Cardiac muscle cell (in vitro differentiated cells and primary cell): ENCODE measurements around the gene ITPR2. TPM values are rescaled to one million over a fixed set of nuclear protein-coding genes. Genes with fewer than 3 reads are reported as not detected.

Experiments
- DNase-seq, 2 donors: peaks; one replicate each; pipeline versions ENCODE4 v3.0.0 to v3.0.0-alpha.2; 2010 to 2017; ENCODE audit warnings: low read depth in 1 of 2, low spot score in 1 of 2
- H3K27ac ChIP-seq: fragments of 200-600 bp; sonication (generic); 2 replicates; pipeline ENCODE4 v1.5.1; 2016
- H3K27me3 ChIP-seq: fragments of 200-600 bp; sonication (generic); 2 replicates; pipeline ENCODE4 v1.6.0; 2016; ENCODE audit warnings: control low read depth
- H3K36me3 ChIP-seq: fragments of 200-600 bp; sonication (generic); 2 replicates; pipeline ENCODE4 v1.5.1; 2016; ENCODE audit warnings: control low read depth
- H3K4me1 ChIP-seq: fragments of 200-600 bp; sonication (generic); 2 replicates; pipeline ENCODE4 v1.8.1; 2017; ENCODE audit warnings: low read depth, mild to moderate bottlenecking, mixed run types
- H3K4me3 ChIP-seq: fragments of 200-600 bp; sonication (generic); 2 replicates; pipeline ENCODE4 v1.5.1; 2016; ENCODE audit warnings: mild to moderate bottlenecking
- H3K9me3 ChIP-seq: fragments of 200-600 bp; sonication (generic); 2 replicates; pipeline ENCODE4 v1.5.1; 2017; ENCODE audit warnings: low read depth, mild to moderate bottlenecking, control low read depth
- polyA plus RNA-seq: library from polyadenylated mRNA; unstranded; fragments of >200 nt; fragmentation: Nextera tagmentation; extraction: Ambion mirVana; gene quantifications from 2 replicates; pipeline ENCODE4 v1.2.1, GENCODE V29; 2016
- total RNA-seq: library from RNA; depleted of rRNA; stranded (reverse); fragments of >200 nt; gene quantifications from 2 replicates; pipeline ENCODE4 v1.2.3, GENCODE V29; 2016
- TF ChIP-seq, protein P1 (sequence below): IDR thresholded peaks from 2 replicates; pipeline ENCODE4 v1.5.1; 2012; ENCODE audit warnings: low read depth, mild to moderate bottlenecking, low read length

The ITPR2 gene
- total RNA-seq (1.6 and 4.8 TPM in 2 replicates), polyA plus RNA-seq (1.3 and 5.1 TPM in 2 replicates)

DNA sequence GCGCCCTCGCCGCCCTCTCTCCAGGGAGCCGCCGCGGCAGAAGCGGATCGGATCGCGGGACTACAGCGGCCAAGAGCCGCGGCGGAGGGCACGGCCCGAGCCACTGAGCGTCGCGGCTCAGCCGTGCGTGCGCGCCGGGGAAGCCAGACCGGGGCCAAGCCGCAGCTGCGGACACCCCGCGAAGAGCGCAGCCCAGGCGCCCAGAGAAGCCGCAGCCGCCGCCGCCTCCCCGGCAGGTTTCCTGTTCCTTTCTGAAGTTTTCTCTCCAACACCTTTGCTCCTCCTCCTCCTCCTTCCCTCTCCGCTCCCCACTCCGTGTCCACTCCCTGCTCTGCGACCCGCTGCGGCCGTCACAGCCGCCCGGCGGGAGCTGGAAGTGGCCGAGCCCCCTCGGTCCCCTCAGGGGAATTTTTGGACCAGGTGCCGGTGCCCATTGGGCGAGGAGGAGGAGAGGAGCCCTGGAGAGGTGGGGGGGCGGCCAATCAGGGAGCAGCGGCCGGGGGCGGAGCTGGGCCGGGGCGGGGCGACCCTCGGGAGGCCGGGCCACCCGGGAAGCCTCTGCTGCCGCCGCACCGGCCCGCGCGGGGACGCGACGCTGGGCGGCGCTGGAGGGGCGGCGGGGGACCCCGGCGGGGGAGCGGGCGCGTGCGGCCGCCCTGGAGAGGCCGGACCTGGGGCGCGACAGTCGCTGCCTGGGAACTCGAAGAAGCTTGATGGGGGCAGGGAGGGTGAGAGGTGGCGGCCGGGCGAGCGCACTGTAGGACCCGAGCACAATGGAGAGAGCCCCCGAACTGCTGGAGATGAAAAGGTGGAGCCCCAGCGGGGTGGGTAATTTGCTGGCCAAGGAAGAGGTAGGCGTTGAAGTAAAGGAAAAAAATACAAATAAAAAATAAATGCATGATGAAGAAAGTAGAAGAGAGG lies at the start of gene ITPR2:
ITPR2 (minus strand) TSS at position 373 of the 921 bp plus-strand sequence. CDS start 413 bp downstream, outside the sequence.
- peak within 1 kb of the TSS; percentile 73 for H3K4me3 ChIP-seq
- no peaks in the 10 kb centered on the region for H3K9me3 ChIP-seq
- TF ChIP-seq, protein P1, sequence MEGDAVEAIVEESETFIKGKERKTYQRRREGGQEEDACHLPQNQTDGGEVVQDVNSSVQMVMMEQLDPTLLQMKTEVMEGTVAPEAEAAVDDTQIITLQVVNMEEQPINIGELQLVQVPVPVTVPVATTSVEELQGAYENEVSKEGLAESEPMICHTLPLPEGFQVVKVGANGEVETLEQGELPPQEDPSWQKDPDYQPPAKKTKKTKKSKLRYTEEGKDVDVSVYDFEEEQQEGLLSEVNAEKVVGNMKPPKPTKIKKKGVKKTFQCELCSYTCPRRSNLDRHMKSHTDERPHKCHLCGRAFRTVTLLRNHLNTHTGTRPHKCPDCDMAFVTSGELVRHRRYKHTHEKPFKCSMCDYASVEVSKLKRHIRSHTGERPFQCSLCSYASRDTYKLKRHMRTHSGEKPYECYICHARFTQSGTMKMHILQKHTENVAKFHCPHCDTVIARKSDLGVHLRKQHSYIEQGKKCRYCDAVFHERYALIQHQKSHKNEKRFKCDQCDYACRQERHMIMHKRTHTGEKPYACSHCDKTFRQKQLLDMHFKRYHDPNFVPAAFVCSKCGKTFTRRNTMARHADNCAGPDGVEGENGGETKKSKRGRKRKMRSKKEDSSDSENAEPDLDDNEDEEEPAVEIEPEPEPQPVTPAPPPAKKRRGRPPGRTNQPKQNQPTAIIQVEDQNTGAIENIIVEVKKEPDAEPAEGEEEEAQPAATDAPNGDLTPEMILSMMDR: peak; percentile 5
- DNase-seq: peak; percentile 94 to 97
- H3K4me1 ChIP-seq: peaks cover 5% of the 10 kb centered on the region
- no peaks in the 10 kb centered on the region for H3K36me3 ChIP-seq
- H3K27me3 ChIP-seq: no peaks in the 10 kb centered on the region
- peak within 1 kb of the TSS; percentile 55 for H3K27ac ChIP-seq

DNA sequence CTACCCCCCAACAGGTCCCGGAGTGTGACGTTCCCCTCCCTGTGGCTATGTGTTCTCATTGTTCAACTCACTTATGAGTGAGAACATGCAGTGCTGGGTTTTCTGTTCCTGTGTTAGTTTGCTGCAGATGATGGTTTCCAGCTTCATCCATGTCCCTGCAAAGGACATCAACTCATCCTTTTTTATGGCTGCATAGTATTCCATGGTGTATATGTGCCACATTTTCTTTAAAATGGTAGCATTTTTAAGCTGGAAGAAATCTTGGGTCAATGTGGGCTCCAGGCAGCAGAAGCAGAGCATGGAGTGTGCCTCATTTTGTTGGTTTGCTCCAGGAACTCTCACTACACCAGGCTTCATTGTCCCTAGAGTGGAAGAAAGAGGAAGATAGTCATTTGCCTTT lies 47.6 kb upstream of the ITPR2 start:
- DNase-seq: no peak
- Histone ChIP-seq H3K9me3 (no peaks in the 10 kb centered on the region), H3K27me3 (no peaks in the 10 kb centered on the region), H3K4me1 (no peaks in the 10 kb centered on the region), H3K36me3 (no peaks in the 10 kb centered on the region), H3K27ac (no peak overlapping the region), H3K4me3 (no peak overlapping the region)
- TF ChIP-seq, protein P1: no peak

DNA sequence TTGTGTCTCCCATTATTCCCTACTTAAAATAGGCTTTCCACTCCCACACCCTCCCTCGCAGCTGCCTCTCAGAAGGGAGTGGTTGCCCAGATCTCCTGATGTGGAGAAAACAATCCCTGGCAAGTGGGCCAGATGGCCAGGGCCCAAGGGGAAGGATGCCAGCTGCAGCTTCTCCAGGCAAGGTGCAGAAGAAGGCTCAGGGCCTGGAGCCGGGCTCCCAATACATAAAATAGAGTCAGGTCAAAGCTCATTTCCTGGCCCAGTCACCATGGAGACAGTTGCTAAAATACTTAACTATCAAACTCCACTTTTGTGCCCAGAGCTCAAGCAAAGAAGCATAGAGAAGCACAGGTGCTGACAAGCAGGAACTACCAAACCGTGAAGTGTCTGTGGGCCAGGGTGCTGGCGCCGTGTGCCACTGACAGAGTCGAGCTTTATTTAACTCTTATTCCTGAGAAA lies 45.7 kb upstream of the ITPR2 start:
- H3K27ac ChIP-seq: no peak overlapping the region
- DNase-seq: peak in 1 of 2 donors; percentile 49

DNA sequence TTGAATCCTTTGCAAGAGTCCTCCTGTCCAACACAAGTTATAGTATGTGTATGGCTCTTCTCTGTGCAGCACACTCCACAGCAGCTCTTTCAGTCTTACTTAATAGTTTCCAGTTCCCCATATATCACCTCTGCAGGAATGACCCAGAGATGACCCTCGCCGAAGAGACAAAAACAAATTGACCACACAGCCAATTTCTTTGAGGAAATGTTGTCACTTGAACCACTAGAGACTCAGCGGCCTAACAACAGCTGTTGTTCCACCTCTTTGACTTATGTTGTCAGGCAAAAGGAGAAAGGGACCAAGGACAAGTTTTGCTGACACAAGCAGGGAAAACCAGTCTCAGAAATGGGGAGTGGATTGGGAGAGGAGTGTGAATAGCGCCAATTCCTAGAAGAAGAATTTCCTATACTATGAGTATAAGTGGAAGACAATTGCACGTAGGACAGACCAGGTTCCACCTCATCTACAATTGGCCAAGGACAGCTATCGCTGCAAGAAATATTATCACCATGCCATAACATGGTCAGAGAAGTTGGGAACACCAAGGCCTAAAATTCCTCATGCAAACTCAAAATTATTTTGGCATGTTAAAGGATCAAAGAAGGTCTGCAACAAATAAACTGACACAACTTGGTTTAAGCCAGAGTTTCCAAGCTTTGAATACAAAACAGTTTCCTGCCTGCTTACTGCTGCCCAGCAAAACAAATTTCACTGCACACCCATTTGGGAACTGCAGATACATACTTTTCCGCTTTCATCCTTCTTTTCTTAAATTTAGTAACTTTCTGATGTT lies 41.7 kb upstream of the ITPR2 start:
- Histone ChIP-seq H3K4me1 (no peaks in the 10 kb centered on the region), H3K9me3 (no peaks in the 10 kb centered on the region), H3K27me3 (no peaks in the 10 kb centered on the region), H3K27ac (no peak overlapping the region), H3K4me3 (no peak overlapping the region), H3K36me3 (no peaks in the 10 kb centered on the region)
- TF ChIP-seq, protein P1: no peak
- no peak for DNase-seq

More for the DNA sequence above, 45.7 kb upstream of the ITPR2 start:
- Histone ChIP-seq H3K9me3 (no peaks in the 10 kb centered on the region), H3K36me3 (no peaks in the 10 kb centered on the region), H3K4me1 (no peaks in the 10 kb centered on the region), H3K27me3 (no peaks in the 10 kb centered on the region), H3K4me3 (no peak overlapping the region)
- TF ChIP-seq, protein P1: no peak

DNA sequence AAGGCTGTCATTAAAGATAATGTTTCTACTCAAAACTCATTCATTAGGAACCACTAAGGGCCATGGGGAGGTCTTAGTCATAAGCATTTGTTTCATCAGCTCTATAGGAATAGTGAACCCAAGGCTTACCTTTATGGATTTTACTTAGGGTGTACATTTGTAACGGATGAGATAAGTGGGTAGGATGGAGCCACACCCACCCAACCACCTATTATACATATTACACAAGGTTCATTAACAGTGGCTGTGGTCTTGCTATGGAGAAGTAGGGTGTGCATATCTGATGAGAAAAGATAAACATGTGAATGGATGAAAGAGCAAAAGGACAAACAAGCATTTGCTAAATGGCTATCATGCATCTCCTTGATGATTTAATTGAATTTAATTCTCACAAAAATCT lies 39.6 kb upstream of the ITPR2 start:
- Histone ChIP-seq H3K27ac (no peak overlapping the region), H3K4me1 (no peaks in the 10 kb centered on the region), H3K36me3 (no peaks in the 10 kb centered on the region), H3K27me3 (no peaks in the 10 kb centered on the region), H3K9me3 (no peaks in the 10 kb centered on the region), H3K4me3 (no peak overlapping the region)
- DNase-seq: no peak
- TF ChIP-seq, protein P1: no peak
